ENCODE results near the gene ACSS3. TPM values are rescaled to one million over a fixed set of nuclear protein-coding genes. Genes with fewer than 3 reads are reported as not detected.

Gene ACSS3
- total RNA-seq, 2 donors from 2014 or later, result not detected

DNA sequence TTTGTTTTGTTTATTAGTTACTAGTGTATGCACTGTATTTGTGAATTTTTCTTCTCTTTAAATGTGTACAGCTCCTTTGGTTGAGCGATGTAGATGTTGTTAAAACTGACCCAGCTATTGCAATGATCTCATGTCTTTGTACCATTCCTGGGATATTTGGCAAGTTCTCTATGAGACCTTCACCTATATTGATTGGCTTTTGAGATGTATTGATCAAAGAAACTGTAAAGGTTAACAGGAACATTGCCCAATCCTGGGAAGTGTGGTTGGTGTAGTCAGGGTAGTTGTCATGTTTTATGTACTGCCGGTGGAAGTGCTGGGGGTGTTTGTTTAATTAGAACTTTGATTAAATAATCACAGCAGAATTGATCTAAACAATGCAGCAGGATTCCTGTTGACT is 43.1 kb downstream of the ACSS3 start:
- no peak for ATAC-seq
- Mint-ChIP-seq H3K27me3 (no peaks in the 10 kb centered on the region), H3K4me3 (no peak overlapping the region), H3K27ac (no peak overlapping the region), H3K36me3 (ENCODE audit: low read depth) (no peaks in the 10 kb centered on the region), H3K4me1 (no peaks in the 10 kb centered on the region)
- no peak for DNase-seq
- H3K9me3 ChIP-seq (ENCODE audit: control insufficient read depth, low read length, poor library complexity, severe bottlenecking), result no peaks in the 10 kb centered on the region

DNA sequence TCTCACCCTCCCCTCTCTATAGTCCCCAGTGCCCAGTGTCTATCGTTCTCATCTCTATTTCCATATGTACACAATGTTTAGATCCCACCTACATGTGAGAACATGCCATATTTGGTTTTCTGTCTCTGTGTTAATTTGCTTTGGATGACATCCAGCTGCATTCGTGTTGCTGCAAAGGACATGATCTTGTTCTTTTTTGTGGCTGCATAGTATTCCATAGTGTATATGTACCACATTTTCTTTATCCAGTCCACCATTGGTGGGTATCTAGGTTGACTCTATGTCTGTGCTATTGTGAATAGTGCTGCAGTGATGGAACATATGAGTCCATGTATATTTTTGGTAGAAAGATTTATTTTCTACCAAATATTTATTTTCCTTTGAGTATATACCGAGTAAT is 45.7 kb downstream of the ACSS3 start:
- H3K4me3 Mint-ChIP-seq, result no peak overlapping the region
- ATAC-seq (no peak), DNase-seq (no peak)
- H3K36me3 Mint-ChIP-seq (ENCODE audit: low read depth), result no peaks in the 10 kb centered on the region
- no peaks in the 10 kb centered on the region for H3K9me3 ChIP-seq (ENCODE audit: control insufficient read depth, low read length, poor library complexity, severe bottlenecking)
- no peak overlapping the region for H3K27ac Mint-ChIP-seq
- H3K4me1 Mint-ChIP-seq, result no peaks in the 10 kb centered on the region
- no peaks in the 10 kb centered on the region for H3K27me3 Mint-ChIP-seq

GRCh38 chr12:81125691-81126090 is 47.8 kb downstream of the ACSS3 start:
- no peaks in the 10 kb centered on the region for H3K4me1 Mint-ChIP-seq
- no peak overlapping the region for H3K4me3 Mint-ChIP-seq
- no peaks in the 10 kb centered on the region for H3K9me3 ChIP-seq (ENCODE audit: control insufficient read depth, low read length, poor library complexity, severe bottlenecking)
- no peaks in the 10 kb centered on the region for H3K27me3 Mint-ChIP-seq
- DNase-seq, result no peak
- H3K36me3 Mint-ChIP-seq (ENCODE audit: low read depth), result no peaks in the 10 kb centered on the region
- no peak overlapping the region for H3K27ac Mint-ChIP-seq
- no peak for ATAC-seq

DNA sequence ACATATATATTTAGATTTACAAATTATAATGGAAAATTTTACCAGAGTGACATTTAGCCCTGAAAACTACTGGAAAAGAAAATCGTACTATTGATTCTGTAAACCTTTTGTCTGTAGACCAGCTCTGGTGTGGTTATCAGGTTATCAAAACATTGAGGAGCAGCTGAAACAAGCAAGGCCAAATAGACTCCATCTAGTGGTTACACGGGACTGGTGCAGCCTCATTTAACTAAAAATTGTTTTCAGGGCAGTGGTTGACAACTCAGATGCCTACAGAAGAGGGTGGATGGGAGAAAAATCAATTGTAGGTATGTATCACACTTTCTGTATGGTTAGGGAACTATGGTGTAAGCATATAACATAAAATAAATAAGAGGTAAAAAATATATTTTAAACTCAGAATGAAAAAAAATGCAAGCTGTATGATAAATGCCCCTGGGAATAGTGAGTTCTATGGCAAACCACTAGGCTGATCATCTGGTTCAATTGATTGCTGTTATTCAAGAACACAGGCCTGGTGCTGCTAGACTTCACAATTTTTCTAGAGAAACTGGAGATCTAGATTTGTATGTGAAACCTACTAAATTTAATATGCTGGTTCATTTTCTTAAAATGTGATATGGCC is 51.2 kb downstream of the ACSS3 start:
- no peaks in the 10 kb centered on the region for H3K27me3 Mint-ChIP-seq
- H3K27ac Mint-ChIP-seq, result no peak overlapping the region
- ATAC-seq (no peak), DNase-seq (no peak)
- H3K4me3 Mint-ChIP-seq, result no peak overlapping the region
- no peaks in the 10 kb centered on the region for H3K4me1 Mint-ChIP-seq
- no peaks in the 10 kb centered on the region for H3K36me3 Mint-ChIP-seq (ENCODE audit: low read depth)
- H3K9me3 ChIP-seq (ENCODE audit: control insufficient read depth, low read length, poor library complexity, severe bottlenecking), result no peaks in the 10 kb centered on the region

- no peaks in the 10 kb centered on the region for H3K9me3 ChIP-seq (ENCODE audit: control insufficient read depth, low read length, poor library complexity, severe bottlenecking)
- no peak for DNase-seq
- no peak overlapping the region for H3K27ac Mint-ChIP-seq
- ATAC-seq, result no peak
- no peak overlapping the region for H3K4me3 Mint-ChIP-seq
- H3K27me3 Mint-ChIP-seq, result no peaks in the 10 kb centered on the region
- no peaks in the 10 kb centered on the region for H3K4me1 Mint-ChIP-seq
- H3K36me3 Mint-ChIP-seq (ENCODE audit: low read depth), result no peaks in the 10 kb centered on the region
Measured at GRCh38 chr12:81136519-81136918, 58.6 kb downstream of the ACSS3 start.

- no peak overlapping the region for H3K4me3 Mint-ChIP-seq
- H3K9me3 ChIP-seq (ENCODE audit: control insufficient read depth, low read length, poor library complexity, severe bottlenecking), result no peaks in the 10 kb centered on the region
- DNase-seq (no peak), ATAC-seq (no peak)
- H3K27ac Mint-ChIP-seq, result no peak overlapping the region
- H3K4me1 Mint-ChIP-seq, result no peaks in the 10 kb centered on the region
- H3K27me3 Mint-ChIP-seq, result no peaks in the 10 kb centered on the region
- no peaks in the 10 kb centered on the region for H3K36me3 Mint-ChIP-seq (ENCODE audit: low read depth)
Measured at GRCh38 chr12:81137801-81138200, 59.9 kb downstream of the ACSS3 start.

- H3K27ac Mint-ChIP-seq, result no peak overlapping the region
- H3K27me3 Mint-ChIP-seq, result no peaks in the 10 kb centered on the region
- no peak overlapping the region for H3K4me3 Mint-ChIP-seq
- ATAC-seq, result no peak
- no peaks in the 10 kb centered on the region for H3K9me3 ChIP-seq (ENCODE audit: control insufficient read depth, low read length, poor library complexity, severe bottlenecking)
- H3K36me3 Mint-ChIP-seq (ENCODE audit: low read depth), result no peaks in the 10 kb centered on the region
- no peak for DNase-seq
- no peaks in the 10 kb centered on the region for H3K4me1 Mint-ChIP-seq
Measured at GRCh38 chr12:81141217-81141616, 63.3 kb downstream of the ACSS3 start.

- Mint-ChIP-seq H3K27me3 (no peaks in the 10 kb centered on the region), H3K4me3 (no peak overlapping the region), H3K36me3 (ENCODE audit: low read depth) (no peaks in the 10 kb centered on the region), H3K27ac (no peak overlapping the region), H3K4me1 (no peaks in the 10 kb centered on the region)
- DNase-seq (no peak), ATAC-seq (no peak)
- no peaks in the 10 kb centered on the region for H3K9me3 ChIP-seq (ENCODE audit: control insufficient read depth, low read length, poor library complexity, severe bottlenecking)
Measured at GRCh38 chr12:81143057-81143456, 65.2 kb downstream of the ACSS3 start.

DNA sequence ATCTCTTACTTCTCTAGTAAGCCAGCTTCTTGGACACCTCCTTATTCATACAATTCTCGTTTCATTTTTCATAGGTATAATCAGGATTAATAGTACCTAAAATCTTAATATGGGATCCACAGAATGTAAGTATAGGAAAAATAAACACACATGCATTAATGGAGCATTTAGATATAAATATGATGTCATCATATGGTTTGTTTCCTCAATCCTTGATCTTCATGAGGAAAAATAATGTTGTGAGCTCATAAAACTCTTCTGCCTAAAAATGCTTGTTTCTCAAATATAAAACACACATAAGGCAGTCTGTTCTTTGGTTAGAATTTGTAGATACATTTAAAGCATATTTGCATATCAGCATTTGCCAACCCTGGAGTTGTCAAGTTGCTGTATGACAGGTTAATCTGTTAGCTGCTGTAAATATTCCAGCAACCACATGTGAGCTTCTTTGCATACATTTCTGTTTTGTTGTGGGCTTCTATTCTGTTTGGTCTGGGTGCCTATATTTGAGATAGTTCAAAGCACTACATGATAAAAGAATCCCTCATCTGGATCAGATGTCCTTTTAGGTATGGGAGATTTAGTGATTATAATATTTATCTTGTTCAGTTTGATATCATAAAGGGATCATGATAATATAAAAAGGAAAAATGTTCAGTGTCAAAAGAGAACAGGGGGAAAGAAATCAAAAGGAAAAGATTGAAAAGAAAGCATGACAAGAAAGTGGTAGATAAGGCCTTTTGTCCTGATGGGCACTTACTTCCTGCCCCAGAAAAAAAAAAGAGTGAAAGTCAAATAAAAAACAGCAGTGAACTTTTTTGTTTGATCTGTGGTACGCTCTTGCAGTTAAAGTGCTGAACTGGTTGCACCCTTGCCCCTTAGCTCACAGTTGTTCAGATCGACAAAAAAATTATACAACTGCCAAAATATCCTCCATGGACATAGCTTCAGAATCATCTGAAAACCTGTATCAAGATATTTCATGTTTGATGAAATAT is 68.6 kb downstream of the ACSS3 start:
- H3K4me3 Mint-ChIP-seq, result no peak overlapping the region
- H3K9me3 ChIP-seq (ENCODE audit: control insufficient read depth, low read length, poor library complexity, severe bottlenecking), result no peaks in the 10 kb centered on the region
- ATAC-seq (no peak), DNase-seq (no peak)
- no peaks in the 10 kb centered on the region for H3K27me3 Mint-ChIP-seq
- H3K27ac Mint-ChIP-seq, result no peak overlapping the region
- no peaks in the 10 kb centered on the region for H3K36me3 Mint-ChIP-seq (ENCODE audit: low read depth)
- no peaks in the 10 kb centered on the region for H3K4me1 Mint-ChIP-seq

DNA sequence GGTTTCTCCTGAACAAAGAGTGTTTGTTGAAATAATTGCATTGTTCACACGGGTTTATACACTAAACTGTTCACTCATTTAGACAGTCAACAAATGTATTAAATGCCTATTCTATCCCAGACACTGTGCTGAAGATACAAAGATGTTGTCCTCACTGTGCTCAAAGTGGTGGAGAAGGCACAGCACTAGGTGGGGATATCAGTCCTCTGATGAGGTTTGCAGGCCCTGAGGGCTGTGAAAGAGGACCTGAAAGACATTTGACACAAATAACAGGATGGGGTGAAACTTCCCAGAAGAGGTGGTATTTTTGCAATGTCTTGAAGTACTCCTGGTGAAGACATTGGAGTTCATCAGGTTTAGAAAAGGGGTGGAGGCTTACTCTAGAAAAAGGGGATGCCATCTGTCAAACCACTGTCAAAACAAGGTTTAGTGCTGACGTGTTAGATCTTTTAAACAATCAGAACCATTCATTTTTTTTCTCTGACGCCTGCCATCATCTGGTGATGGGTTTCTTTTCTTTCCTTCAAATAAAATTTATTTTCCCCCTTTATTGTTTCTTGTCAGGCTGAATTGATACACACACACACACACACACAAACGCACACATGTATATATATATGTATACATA is 69.5 kb downstream of the ACSS3 start:
- no peaks in the 10 kb centered on the region for H3K27me3 Mint-ChIP-seq
- H3K4me3 Mint-ChIP-seq, result no peak overlapping the region

GRCh38 chr12:81150382-81150781 is 72.5 kb downstream of the ACSS3 start:
- H3K27me3 Mint-ChIP-seq, result no peaks in the 10 kb centered on the region
- no peaks in the 10 kb centered on the region for H3K36me3 Mint-ChIP-seq (ENCODE audit: low read depth)
- H3K9me3 ChIP-seq (ENCODE audit: control insufficient read depth, low read length, poor library complexity, severe bottlenecking), result no peaks in the 10 kb centered on the region
- H3K4me3 Mint-ChIP-seq, result no peak overlapping the region
- no peak for ATAC-seq
- DNase-seq, result no peak
- no peak overlapping the region for H3K27ac Mint-ChIP-seq
- H3K4me1 Mint-ChIP-seq, result no peaks in the 10 kb centered on the region

More for the DNA sequence above, 69.5 kb downstream of the ACSS3 start:
- no peaks in the 10 kb centered on the region for H3K9me3 ChIP-seq (ENCODE audit: control insufficient read depth, low read length, poor library complexity, severe bottlenecking)
- Mint-ChIP-seq H3K36me3 (ENCODE audit: low read depth) (no peaks in the 10 kb centered on the region), H3K27ac (no peak overlapping the region), H3K4me1 (no peaks in the 10 kb centered on the region)
- DNase-seq (no peak), ATAC-seq (no peak)

- H3K27me3 Mint-ChIP-seq, result no peaks in the 10 kb centered on the region
- no peak for ATAC-seq
- H3K27ac Mint-ChIP-seq, result no peak overlapping the region
- no peaks in the 10 kb centered on the region for H3K4me1 Mint-ChIP-seq
- H3K9me3 ChIP-seq (ENCODE audit: control insufficient read depth, low read length, poor library complexity, severe bottlenecking), result no peaks in the 10 kb centered on the region
- H3K4me3 Mint-ChIP-seq, result no peak overlapping the region
- no peaks in the 10 kb centered on the region for H3K36me3 Mint-ChIP-seq (ENCODE audit: low read depth)
- DNase-seq, result no peak
Measured at GRCh38 chr12:81159856-81160255, 82.0 kb downstream of the ACSS3 start.

DNA sequence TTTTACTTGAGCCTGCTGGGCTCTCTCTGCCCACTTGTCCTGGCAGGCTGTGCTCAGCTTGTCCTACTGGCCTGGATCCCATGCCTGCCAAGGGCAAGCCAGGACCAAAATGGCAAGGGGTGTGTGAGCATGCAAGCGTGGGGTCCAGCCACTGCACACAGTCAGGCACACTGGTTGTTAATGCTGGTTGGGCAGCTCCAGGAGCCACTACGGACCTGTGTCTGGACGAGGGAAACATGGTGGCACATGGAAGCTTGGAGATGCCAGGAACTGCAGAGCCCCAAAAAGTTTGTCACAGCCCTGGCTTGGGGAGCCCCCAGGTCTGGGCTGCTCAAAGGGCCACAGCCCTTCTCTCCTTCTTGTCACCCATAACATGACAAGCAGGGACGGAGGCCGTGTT is 83.8 kb downstream of the ACSS3 start:
- H3K27me3 Mint-ChIP-seq, result no peaks in the 10 kb centered on the region
- H3K4me1 Mint-ChIP-seq, result no peaks in the 10 kb centered on the region
- no peaks in the 10 kb centered on the region for H3K36me3 Mint-ChIP-seq (ENCODE audit: low read depth)

More for the DNA sequence above, 83.8 kb downstream of the ACSS3 start:
- Mint-ChIP-seq H3K27ac (no peak overlapping the region), H3K4me3 (no peak overlapping the region)
- ATAC-seq (no peak), DNase-seq (no peak)
- H3K9me3 ChIP-seq (ENCODE audit: control insufficient read depth, low read length, poor library complexity, severe bottlenecking), result no peaks in the 10 kb centered on the region

All from T-helper 17 cell (primary cell).